Astrocyte (in vitro differentiated cells and primary cell): ENCODE results near the gene FAM13C. TPM values are rescaled to one million over a fixed set of nuclear protein-coding genes. Genes with fewer than 3 reads are reported as not detected.

Experiments used
- DNase-seq: peaks from one replicate; pipeline ENCODE4 v3.0.0-alpha.2; 2010; ENCODE audit warnings: low read depth
- FAIRE-seq: peaks from 2 replicates; lab custom pipeline; 2011; peaks lifted over from hg19 to GRCh38; lab: Jason Lieb, UNC
- H2AFZ ChIP-seq: 2 replicates; pipeline ENCODE4 v1.6.0; 2012; ENCODE audit warnings: low read depth, low read length, inconsistent platforms
- H3K27ac ChIP-seq: 2 replicates; pipeline ENCODE4 v1.5.1; 2011; ENCODE audit warnings: low read depth, low read length, inconsistent platforms
- H3K27me3 ChIP-seq: 2 replicates; pipeline ENCODE4 v1.6.0; 2011; ENCODE audit warnings: low read length, inconsistent platforms; ENCODE audit not compliant: insufficient read depth
- H3K36me3 ChIP-seq: 2 replicates; pipeline ENCODE4 v1.5.1; 2011; ENCODE audit warnings: low read length, inconsistent platforms; ENCODE audit not compliant: insufficient read depth
- H3K4me1 ChIP-seq: 2 replicates; pipeline ENCODE4 v1.5.1; 2011; ENCODE audit warnings: low read length, inconsistent platforms; ENCODE audit not compliant: insufficient read depth
- H3K4me2 ChIP-seq: 2 replicates; pipeline ENCODE4 v1.6.0; 2012; ENCODE audit warnings: low read length, inconsistent platforms
- H3K4me3 ChIP-seq: 2 replicates; pipeline ENCODE4 v1.5.1; 2011; ENCODE audit warnings: low read depth, mild to moderate bottlenecking, low read length, inconsistent platforms; ENCODE audit not compliant: insufficient read depth
- H3K79me2 ChIP-seq: 2 replicates; pipeline ENCODE4 v1.6.0; 2012; ENCODE audit warnings: mild to moderate bottlenecking, low read length, inconsistent platforms; ENCODE audit not compliant: insufficient read depth
- H3K9ac ChIP-seq: 2 replicates; pipeline ENCODE4 v1.6.0; 2012; ENCODE audit warnings: mild to moderate bottlenecking, low read length, inconsistent platforms
- H3K9me3 ChIP-seq: 2 replicates; pipeline ENCODE4 v1.5.1; 2012; ENCODE audit warnings: low read depth, mild to moderate bottlenecking, low read length, inconsistent platforms; ENCODE audit not compliant: insufficient read depth
- H4K20me1 ChIP-seq: 2 replicates; pipeline ENCODE4 v1.6.0; 2012; ENCODE audit warnings: low read length, inconsistent platforms; ENCODE audit not compliant: insufficient read depth
- H3K27ac Mint-ChIP-seq: one replicate; pipeline ENCODE4 v1.8.0; 2021; ENCODE audit warnings: mild to moderate bottlenecking, mixed read lengths; ENCODE audit not compliant: unreplicated experiment
- H3K27me3 Mint-ChIP-seq: one replicate; pipeline ENCODE4 v1.8.0; 2021; ENCODE audit warnings: low read depth, mixed read lengths; ENCODE audit not compliant: unreplicated experiment
- H3K36me3 Mint-ChIP-seq: one replicate; pipeline ENCODE4 v1.8.0; 2021; ENCODE audit warnings: low read depth, mixed read lengths; ENCODE audit not compliant: unreplicated experiment
- H3K4me1 Mint-ChIP-seq: one replicate; pipeline ENCODE4 v1.8.0; 2021; ENCODE audit warnings: low read depth, mixed read lengths; ENCODE audit not compliant: unreplicated experiment
- H3K4me3 Mint-ChIP-seq: one replicate; pipeline ENCODE4 v1.8.0; 2021; ENCODE audit warnings: mild to moderate bottlenecking, moderate library complexity, mixed read lengths; ENCODE audit not compliant: unreplicated experiment
- H3K9me3 Mint-ChIP-seq: one replicate; pipeline ENCODE4 v1.8.0; 2021; ENCODE audit warnings: mild to moderate bottlenecking, mixed read lengths; ENCODE audit not compliant: unreplicated experiment
- EZH2 ChIP-seq: IDR thresholded peaks from 2 replicates; pipeline ENCODE4 v1.6.1; 2012; ENCODE audit warnings: mild to moderate bottlenecking, low read length, inconsistent platforms; ENCODE audit not compliant: insufficient read depth
- total RNA-seq: library from RNA; stranded (reverse); gene quantifications from 2 replicates; pipeline ENCODE4 v1.2.1, GENCODE V29; 2021
- TF ChIP-seq, protein P1 (sequence below): IDR thresholded peaks from 2 replicates; pipeline ENCODE4 v1.5.1; 2011; ENCODE audit warnings: low read depth, mild to moderate bottlenecking, inconsistent platforms, low read length, moderate library complexity; ENCODE audit not compliant: insufficient read depth

Gene FAM13C
- total RNA-seq, 1 donor from 2014 or later: 8.7 TPM

DNA sequence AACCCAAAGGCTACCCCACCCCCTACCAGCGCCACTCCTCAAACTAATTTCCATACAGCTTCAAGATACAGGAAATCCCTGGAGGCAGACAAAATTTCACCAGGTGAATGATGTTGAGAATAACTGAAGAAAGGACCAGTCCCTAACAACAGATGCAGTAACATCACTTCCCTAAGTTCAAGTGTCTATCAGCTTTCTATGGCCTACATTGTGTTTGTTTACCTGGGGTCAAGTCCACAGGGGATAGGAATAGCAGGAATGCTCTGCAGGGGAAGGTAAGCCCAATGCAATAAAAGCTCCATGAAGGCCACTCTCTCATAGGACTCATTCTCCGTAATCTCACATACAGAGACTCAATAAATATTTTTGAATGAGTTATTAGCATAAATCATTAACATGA, 26.9 kb downstream of the FAM13C start:
- Mint-ChIP-seq H3K4me1 (peaks cover 30% of the 10 kb centered on the region), H3K27ac (no peak overlapping the region), H3K9me3 (no peaks in the 10 kb centered on the region), H3K4me3 (no peak overlapping the region), H3K36me3 (peaks cover 7% of the 10 kb centered on the region), H3K27me3 (no peaks in the 10 kb centered on the region)
- Histone ChIP-seq H3K4me1 (peaks cover 13% of the 10 kb centered on the region), H3K36me3 (no peaks in the 10 kb centered on the region), H4K20me1 (no peaks in the 10 kb centered on the region), H3K9ac (no peak overlapping the region), H3K27me3 (no peaks in the 10 kb centered on the region), H3K4me2 (no peak overlapping the region), H3K27ac (no peak overlapping the region), H3K79me2 (no peaks in the 10 kb centered on the region), H2AFZ (no peak overlapping the region), H3K9me3 (no peaks in the 10 kb centered on the region), H3K4me3 (no peak overlapping the region)
- TF ChIP-seq, protein P1, sequence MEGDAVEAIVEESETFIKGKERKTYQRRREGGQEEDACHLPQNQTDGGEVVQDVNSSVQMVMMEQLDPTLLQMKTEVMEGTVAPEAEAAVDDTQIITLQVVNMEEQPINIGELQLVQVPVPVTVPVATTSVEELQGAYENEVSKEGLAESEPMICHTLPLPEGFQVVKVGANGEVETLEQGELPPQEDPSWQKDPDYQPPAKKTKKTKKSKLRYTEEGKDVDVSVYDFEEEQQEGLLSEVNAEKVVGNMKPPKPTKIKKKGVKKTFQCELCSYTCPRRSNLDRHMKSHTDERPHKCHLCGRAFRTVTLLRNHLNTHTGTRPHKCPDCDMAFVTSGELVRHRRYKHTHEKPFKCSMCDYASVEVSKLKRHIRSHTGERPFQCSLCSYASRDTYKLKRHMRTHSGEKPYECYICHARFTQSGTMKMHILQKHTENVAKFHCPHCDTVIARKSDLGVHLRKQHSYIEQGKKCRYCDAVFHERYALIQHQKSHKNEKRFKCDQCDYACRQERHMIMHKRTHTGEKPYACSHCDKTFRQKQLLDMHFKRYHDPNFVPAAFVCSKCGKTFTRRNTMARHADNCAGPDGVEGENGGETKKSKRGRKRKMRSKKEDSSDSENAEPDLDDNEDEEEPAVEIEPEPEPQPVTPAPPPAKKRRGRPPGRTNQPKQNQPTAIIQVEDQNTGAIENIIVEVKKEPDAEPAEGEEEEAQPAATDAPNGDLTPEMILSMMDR: no peak
- no peak for TF ChIP-seq EZH2
- DNase-seq: no peak
- no peak for FAIRE-seq

DNA sequence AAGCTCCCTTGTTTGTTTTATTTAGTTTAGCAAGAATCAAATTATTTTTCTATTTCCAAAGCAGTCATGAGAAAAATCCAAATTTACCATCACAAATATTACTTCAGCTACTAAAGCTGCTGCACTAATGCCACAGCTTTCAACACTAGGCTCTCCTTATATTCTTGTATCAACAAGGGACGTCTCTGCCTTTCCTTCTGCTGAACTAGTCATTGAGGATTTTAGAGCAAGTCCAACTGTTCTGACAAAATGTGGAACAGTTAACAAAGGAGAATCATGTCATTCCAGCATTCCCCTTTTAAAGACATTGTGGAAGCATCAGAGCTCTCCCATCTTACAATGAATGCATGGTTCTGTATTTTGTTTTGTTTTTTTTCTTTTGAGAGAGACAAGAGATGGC, 28.6 kb downstream of the FAM13C start:
- no peaks in the 10 kb centered on the region for H3K9me3 Mint-ChIP-seq
- Histone ChIP-seq H3K4me1 (peaks cover 13% of the 10 kb centered on the region), H3K79me2 (no peaks in the 10 kb centered on the region), H2AFZ (no peak overlapping the region), H3K9ac (no peak overlapping the region), H3K27me3 (no peaks in the 10 kb centered on the region), H3K36me3 (no peaks in the 10 kb centered on the region), H3K4me3 (no peak overlapping the region), H3K4me2 (no peak overlapping the region), H3K9me3 (no peaks in the 10 kb centered on the region), H3K27ac (no peak overlapping the region), H4K20me1 (no peaks in the 10 kb centered on the region)
- H3K27me3 Mint-ChIP-seq: no peaks in the 10 kb centered on the region
- no peak for FAIRE-seq
- peaks cover 27% of the 10 kb centered on the region for H3K4me1 Mint-ChIP-seq
- H3K27ac Mint-ChIP-seq: no peak overlapping the region
- DNase-seq: no peak
- TF ChIP-seq, protein P1: no peak
- no peak for TF ChIP-seq EZH2
- H3K36me3 Mint-ChIP-seq: peaks cover 5% of the 10 kb centered on the region
- H3K4me3 Mint-ChIP-seq: no peak overlapping the region

DNA sequence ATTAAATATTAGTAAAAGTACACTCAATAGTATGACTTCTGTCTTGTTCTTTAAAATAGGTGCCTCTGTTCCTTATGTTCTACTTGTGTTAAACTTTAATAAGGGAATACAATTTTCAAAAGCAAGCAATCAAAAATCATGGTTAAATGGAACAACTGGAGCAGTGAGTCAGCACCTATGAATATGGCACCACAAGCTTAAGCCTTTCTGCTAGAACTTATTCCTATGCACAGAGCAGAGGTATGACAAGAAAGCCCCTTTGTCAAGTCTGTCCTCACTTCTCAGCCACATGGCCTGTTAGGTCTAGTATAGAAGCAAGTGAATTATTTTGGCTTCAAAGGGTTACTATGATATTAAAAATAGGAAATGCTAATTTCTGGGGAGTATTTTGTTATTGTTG, 29.8 kb downstream of the FAM13C start:
- no peak overlapping the region for H3K4me2 ChIP-seq
- H3K4me1 ChIP-seq: peaks cover 13% of the 10 kb centered on the region
- peaks cover 19% of the 10 kb centered on the region for H3K4me1 Mint-ChIP-seq
- no peaks in the 10 kb centered on the region for H3K27me3 Mint-ChIP-seq
- H3K27me3 ChIP-seq: no peaks in the 10 kb centered on the region
- no peak overlapping the region for H3K27ac Mint-ChIP-seq
- no peak overlapping the region for H2AFZ ChIP-seq
- H3K9ac ChIP-seq: no peak overlapping the region
- H3K36me3 ChIP-seq: no peaks in the 10 kb centered on the region
- FAIRE-seq (peak; percentile 62), DNase-seq (no peak)
- H3K27ac ChIP-seq: no peak overlapping the region
- H3K4me3 ChIP-seq: no peak overlapping the region
- no peaks in the 10 kb centered on the region for H3K79me2 ChIP-seq
- TF ChIP-seq, protein P1: no peak
- TF ChIP-seq EZH2: no peak
- H3K9me3 Mint-ChIP-seq: no peaks in the 10 kb centered on the region
- no peaks in the 10 kb centered on the region for H3K9me3 ChIP-seq
- no peaks in the 10 kb centered on the region for H4K20me1 ChIP-seq
- no peaks in the 10 kb centered on the region for H3K36me3 Mint-ChIP-seq
- H3K4me3 Mint-ChIP-seq: no peak overlapping the region
